Measurements from ENCODE around the gene CNTNAP2. TPM values are rescaled to one million over a fixed set of nuclear protein-coding genes. Genes with fewer than 3 reads are reported as not detected.
"Not testable (repeated sequence)": the region's sequence is repeated elsewhere in the genome, so short reads cannot be mapped to it uniquely, and the experiment has no call there.

CNTNAP2 gene
- total and polyA plus RNA-seq, 4 donors, result 0.14 to 2.3 (median 1.1) TPM

DNA sequence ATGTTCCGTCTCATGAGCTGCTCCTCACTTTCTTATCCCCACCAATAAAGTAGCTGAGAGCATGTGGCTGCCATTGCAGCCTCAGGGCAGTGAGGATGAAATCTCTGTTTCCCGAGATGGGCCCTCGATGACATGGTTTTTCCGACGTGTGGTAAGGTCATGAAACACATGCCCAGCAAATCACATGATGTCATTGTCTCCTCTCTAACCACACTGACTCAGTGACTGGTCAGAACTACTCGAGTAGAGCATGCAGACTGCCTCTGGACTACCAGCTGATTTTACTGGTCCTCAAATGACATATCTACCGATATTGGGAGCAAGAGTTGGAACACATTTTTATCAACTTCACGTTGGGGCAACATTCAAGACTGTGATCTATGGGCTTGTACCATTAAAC lies 786.1 kb downstream of the CNTNAP2 start:
- Histone ChIP-seq H3K27me3 (ENCODE audit: control insufficient read depth in 4 of 4, insufficient read depth in 4 of 4, low read length in 3 of 4) (no peaks in the 10 kb centered on the region), H3K4me3 (ENCODE audit: low read depth in 1 of 3, low read length in 3 of 3) (no peak overlapping the region), H3K36me3 (ENCODE audit: control insufficient read depth in 4 of 4, insufficient read depth in 3 of 4, low read depth in 1 of 4, low read length in 3 of 4) (no peaks in the 10 kb centered on the region), H3K9me3 (ENCODE audit: control insufficient read depth in 4 of 4, low read length in 3 of 4) (no peaks in the 10 kb centered on the region), H3K27ac (ENCODE audit: low read depth in 1 of 2, low read length in 2 of 2) (no peak overlapping the region), H3K4me1 (ENCODE audit: control insufficient read depth in 4 of 4, insufficient read depth in 4 of 4, low read length in 3 of 4) (no peaks in the 10 kb centered on the region), H3K9ac (ENCODE audit: low read depth in 1 of 2, low read length in 2 of 2) (no peak overlapping the region)
- no peak for DNase-seq (ENCODE audit: low spot score)
- 78% methylated on average over 8 of the region's 8 CpGs for WGBS
- TF ChIP-seq, protein P1, sequence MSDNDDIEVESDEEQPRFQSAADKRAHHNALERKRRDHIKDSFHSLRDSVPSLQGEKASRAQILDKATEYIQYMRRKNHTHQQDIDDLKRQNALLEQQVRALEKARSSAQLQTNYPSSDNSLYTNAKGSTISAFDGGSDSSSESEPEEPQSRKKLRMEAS (IDR thresholded peaks at IDR 0.05), result no peak
- TF ChIP-seq JUND (IDR thresholded peaks at IDR 0.05) (no peak), YY1 (IDR thresholded peaks at IDR 0.05) (no peak), RXRA (IDR thresholded peaks at IDR 0.05) (no peak), HNF4A (conservative IDR thresholded peaks at IDR 0.05) (no peak), FOXA1 (IDR thresholded peaks at IDR 0.05) (no peak), SP1 (IDR thresholded peaks at IDR 0.05) (no peak), NR2F2 (IDR thresholded peaks at IDR 0.05) (no peak), FOXA2 (IDR thresholded peaks at IDR 0.05) (no peak), TAF1 (conservative IDR thresholded peaks at IDR 0.05) (no peak), HNF4G (IDR thresholded peaks at IDR 0.05) (no peak), EGR1 (IDR thresholded peaks at IDR 0.05; ENCODE audit: low read depth in 2 of 2) (no peak), RAD21 (IDR thresholded peaks at IDR 0.05) (no peak), GABPA (IDR thresholded peaks at IDR 0.05 in 1 of 2, conservative IDR thresholded peaks at IDR 0.05 in 1 of 2) (no peak)
- TF ChIP-seq, protein P2, sequence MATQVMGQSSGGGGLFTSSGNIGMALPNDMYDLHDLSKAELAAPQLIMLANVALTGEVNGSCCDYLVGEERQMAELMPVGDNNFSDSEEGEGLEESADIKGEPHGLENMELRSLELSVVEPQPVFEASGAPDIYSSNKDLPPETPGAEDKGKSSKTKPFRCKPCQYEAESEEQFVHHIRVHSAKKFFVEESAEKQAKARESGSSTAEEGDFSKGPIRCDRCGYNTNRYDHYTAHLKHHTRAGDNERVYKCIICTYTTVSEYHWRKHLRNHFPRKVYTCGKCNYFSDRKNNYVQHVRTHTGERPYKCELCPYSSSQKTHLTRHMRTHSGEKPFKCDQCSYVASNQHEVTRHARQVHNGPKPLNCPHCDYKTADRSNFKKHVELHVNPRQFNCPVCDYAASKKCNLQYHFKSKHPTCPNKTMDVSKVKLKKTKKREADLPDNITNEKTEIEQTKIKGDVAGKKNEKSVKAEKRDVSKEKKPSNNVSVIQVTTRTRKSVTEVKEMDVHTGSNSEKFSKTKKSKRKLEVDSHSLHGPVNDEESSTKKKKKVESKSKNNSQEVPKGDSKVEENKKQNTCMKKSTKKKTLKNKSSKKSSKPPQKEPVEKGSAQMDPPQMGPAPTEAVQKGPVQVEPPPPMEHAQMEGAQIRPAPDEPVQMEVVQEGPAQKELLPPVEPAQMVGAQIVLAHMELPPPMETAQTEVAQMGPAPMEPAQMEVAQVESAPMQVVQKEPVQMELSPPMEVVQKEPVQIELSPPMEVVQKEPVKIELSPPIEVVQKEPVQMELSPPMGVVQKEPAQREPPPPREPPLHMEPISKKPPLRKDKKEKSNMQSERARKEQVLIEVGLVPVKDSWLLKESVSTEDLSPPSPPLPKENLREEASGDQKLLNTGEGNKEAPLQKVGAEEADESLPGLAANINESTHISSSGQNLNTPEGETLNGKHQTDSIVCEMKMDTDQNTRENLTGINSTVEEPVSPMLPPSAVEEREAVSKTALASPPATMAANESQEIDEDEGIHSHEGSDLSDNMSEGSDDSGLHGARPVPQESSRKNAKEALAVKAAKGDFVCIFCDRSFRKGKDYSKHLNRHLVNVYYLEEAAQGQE (IDR thresholded peaks at IDR 0.05), result no peak
- TF ChIP-seq, protein P3, sequence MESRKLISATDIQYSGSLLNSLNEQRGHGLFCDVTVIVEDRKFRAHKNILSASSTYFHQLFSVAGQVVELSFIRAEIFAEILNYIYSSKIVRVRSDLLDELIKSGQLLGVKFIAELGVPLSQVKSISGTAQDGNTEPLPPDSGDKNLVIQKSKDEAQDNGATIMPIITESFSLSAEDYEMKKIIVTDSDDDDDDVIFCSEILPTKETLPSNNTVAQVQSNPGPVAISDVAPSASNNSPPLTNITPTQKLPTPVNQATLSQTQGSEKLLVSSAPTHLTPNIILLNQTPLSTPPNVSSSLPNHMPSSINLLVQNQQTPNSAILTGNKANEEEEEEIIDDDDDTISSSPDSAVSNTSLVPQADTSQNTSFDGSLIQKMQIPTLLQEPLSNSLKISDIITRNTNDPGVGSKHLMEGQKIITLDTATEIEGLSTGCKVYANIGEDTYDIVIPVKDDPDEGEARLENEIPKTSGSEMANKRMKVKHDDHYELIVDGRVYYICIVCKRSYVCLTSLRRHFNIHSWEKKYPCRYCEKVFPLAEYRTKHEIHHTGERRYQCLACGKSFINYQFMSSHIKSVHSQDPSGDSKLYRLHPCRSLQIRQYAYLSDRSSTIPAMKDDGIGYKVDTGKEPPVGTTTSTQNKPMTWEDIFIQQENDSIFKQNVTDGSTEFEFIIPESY (IDR thresholded peaks at IDR 0.05), result no peak
- TF ChIP-seq, protein P4, sequence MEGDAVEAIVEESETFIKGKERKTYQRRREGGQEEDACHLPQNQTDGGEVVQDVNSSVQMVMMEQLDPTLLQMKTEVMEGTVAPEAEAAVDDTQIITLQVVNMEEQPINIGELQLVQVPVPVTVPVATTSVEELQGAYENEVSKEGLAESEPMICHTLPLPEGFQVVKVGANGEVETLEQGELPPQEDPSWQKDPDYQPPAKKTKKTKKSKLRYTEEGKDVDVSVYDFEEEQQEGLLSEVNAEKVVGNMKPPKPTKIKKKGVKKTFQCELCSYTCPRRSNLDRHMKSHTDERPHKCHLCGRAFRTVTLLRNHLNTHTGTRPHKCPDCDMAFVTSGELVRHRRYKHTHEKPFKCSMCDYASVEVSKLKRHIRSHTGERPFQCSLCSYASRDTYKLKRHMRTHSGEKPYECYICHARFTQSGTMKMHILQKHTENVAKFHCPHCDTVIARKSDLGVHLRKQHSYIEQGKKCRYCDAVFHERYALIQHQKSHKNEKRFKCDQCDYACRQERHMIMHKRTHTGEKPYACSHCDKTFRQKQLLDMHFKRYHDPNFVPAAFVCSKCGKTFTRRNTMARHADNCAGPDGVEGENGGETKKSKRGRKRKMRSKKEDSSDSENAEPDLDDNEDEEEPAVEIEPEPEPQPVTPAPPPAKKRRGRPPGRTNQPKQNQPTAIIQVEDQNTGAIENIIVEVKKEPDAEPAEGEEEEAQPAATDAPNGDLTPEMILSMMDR (IDR thresholded peaks at IDR 0.05; ENCODE audit: low read depth, low read length, missing input control), result no peak
- TF ChIP-seq, protein P5, sequence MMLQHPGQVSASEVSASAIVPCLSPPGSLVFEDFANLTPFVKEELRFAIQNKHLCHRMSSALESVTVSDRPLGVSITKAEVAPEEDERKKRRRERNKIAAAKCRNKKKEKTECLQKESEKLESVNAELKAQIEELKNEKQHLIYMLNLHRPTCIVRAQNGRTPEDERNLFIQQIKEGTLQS (IDR thresholded peaks at IDR 0.05), result no peak

DNA sequence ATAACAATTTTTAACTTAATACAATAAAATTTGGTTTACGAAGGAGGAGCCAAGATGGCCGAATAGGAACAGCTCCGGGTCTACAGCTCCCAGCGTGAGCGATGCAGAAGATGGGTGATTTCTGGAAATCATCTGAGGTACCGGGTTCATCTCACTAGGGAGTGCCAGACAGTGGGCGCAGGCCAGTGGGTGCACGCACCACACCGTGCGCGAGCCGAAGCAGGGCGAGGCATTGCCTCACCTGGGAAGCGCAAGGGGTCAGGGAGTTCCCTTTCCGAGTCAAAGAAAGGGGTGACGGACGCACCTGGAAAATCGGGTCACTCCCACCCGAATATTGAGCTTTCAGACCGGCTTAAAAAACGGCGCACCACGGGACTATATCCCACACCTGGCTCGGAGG lies 789.1 kb downstream of the CNTNAP2 start:
- 94% methylated on average over 24 of the region's 24 CpGs for WGBS
- DNase-seq (ENCODE audit: low spot score); H3K4me1 ChIP-seq (ENCODE audit: control insufficient read depth in 4 of 4, insufficient read depth in 4 of 4, low read length in 3 of 4); H3K27me3 ChIP-seq (ENCODE audit: control insufficient read depth in 4 of 4, insufficient read depth in 4 of 4, low read length in 3 of 4); H3K36me3 ChIP-seq (ENCODE audit: control insufficient read depth in 4 of 4, insufficient read depth in 3 of 4, low read depth in 1 of 4, low read length in 3 of 4); H3K9ac ChIP-seq (ENCODE audit: low read depth in 1 of 2, low read length in 2 of 2); H3K4me3 ChIP-seq (ENCODE audit: low read depth in 1 of 3, low read length in 3 of 3); H3K9me3 ChIP-seq (ENCODE audit: control insufficient read depth in 4 of 4, low read length in 3 of 4); H3K27ac ChIP-seq (ENCODE audit: low read depth in 1 of 2, low read length in 2 of 2): not testable (repeated sequence)
